ENCODE results near the gene ATP6V1G2. TPM values are rescaled to one million over a fixed set of nuclear protein-coding genes. Genes with fewer than 3 reads are reported as not detected.

The ATP6V1G2 gene
- total RNA-seq, 1 donor from 2014 or later: 3.6 TPM

- DNase-seq (ENCODE audit: low spot score): no peak
Measured at GRCh38 chr6:31548544-31548873, 2.1 kb upstream of the ATP6V1G2 start.

GRCh38 chr6:31547727-31548543, 1.5 kb upstream of the ATP6V1G2 start:
- DNase-seq (ENCODE audit: low spot score): no peak

- peak; percentile 99 for DNase-seq (ENCODE audit: low spot score)
Measured at GRCh38 chr6:31546958-31547726, 734 bp upstream of the ATP6V1G2 start, which contains the start of gene NFKBIL1. NFKBIL1 (plus strand) TSS chr6:31547608; CDS start chr6:31547695, 87 bp downstream.

GRCh38 chr6:31545291-31545690, 1.1 kb downstream of the ATP6V1G2 start:
- no peak for DNase-seq (ENCODE audit: low spot score)

- no peak for DNase-seq (ENCODE audit: low spot score)
Measured at GRCh38 chr6:31544676-31545075, 1.7 kb downstream of the ATP6V1G2 start.

GRCh38 chr6:31543639-31544038, 2.8 kb downstream of the ATP6V1G2 start:
- DNase-seq (ENCODE audit: low spot score): no peak

- peak; percentile 99 for DNase-seq (ENCODE audit: low spot score)
Measured at GRCh38 chr6:31541658-31542521, 4.5 kb downstream of the ATP6V1G2 start, which contains the start of gene DDX39B. DDX39B (minus strand) TSS chr6:31542003; CDS start chr6:31540532, 1,471 bp downstream.

GRCh38 chr6:31541059-31541657, 5.2 kb downstream of the ATP6V1G2 start:
- DNase-seq (ENCODE audit: low spot score): no peak

GRCh38 chr6:31540640-31541039, 5.8 kb downstream of the ATP6V1G2 start:
- no peak for DNase-seq (ENCODE audit: low spot score)

- no peak for DNase-seq (ENCODE audit: low spot score)
Measured at GRCh38 chr6:31538805-31539400, 7.5 kb downstream of the ATP6V1G2 start.

- no peak for DNase-seq (ENCODE audit: low spot score)
Measured at GRCh38 chr6:31535538-31536324, 10.7 kb downstream of the ATP6V1G2 start.

GRCh38 chr6:31534521-31535040, 11.8 kb downstream of the ATP6V1G2 start:
- DNase-seq (ENCODE audit: low spot score): no peak

- DNase-seq (ENCODE audit: low spot score): no peak
Measured at GRCh38 chr6:31534011-31534410, 12.4 kb downstream of the ATP6V1G2 start.

GRCh38 chr6:31533455-31533841, 13.0 kb downstream of the ATP6V1G2 start:
- no peak for DNase-seq (ENCODE audit: low spot score)

GRCh38 chr6:31532644-31533454, 13.6 kb downstream of the ATP6V1G2 start:
- DNase-seq (ENCODE audit: low spot score): no peak

GRCh38 chr6:31531771-31532643, 14.4 kb downstream of the ATP6V1G2 start:
- DNase-seq (ENCODE audit: low spot score): no peak

GRCh38 chr6:31531162-31531561, 15.2 kb downstream of the ATP6V1G2 start:
- no peak for DNase-seq (ENCODE audit: low spot score)

- no peak for DNase-seq (ENCODE audit: low spot score)
Measured at GRCh38 chr6:31530659-31531058, 15.7 kb downstream of the ATP6V1G2 start.
